Breast epithelium (tissue), 3 donors: Measurements from ENCODE around the gene GPR78.

Experiments
- POLR2A ChIP-seq: fragments of 450-650 bp; IDR thresholded peaks from one replicate; pipeline ENCODE4 v1.6.1; 2016; ENCODE audit warnings: antibody characterized with exemption, mild to moderate bottlenecking, moderate library complexity
- TF ChIP-seq, protein P1 (sequence below), 3 donors: fragments of 450-650 bp; IDR thresholded peaks; one replicate each; pipeline ENCODE4 v1.5.1; 2016 to 2017; ENCODE audit warnings: antibody characterized with exemption in 3 of 3, mild to moderate bottlenecking in 3 of 3, moderate library complexity in 3 of 3

DNA sequence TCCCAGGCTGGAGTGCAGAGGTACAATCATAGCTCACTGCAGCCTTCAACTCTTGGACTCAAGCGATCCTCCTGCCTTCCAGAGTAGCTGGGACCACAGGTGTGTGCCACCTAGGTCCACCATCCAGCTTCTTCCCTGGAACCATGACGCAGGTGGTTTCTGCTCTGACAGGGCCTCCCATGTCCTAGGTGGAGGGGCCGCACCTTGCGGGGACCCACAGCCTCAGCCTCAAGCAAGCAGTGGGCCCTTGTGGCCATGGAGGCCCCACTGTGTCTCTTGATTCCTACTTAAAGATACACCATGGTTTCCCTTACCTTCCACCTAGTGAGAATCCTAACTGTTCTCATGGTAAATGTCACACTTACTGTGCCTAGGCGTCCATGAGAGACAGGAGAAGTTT, 6.9 kb upstream of the GPR78 start:
- TF ChIP-seq, protein P1, sequence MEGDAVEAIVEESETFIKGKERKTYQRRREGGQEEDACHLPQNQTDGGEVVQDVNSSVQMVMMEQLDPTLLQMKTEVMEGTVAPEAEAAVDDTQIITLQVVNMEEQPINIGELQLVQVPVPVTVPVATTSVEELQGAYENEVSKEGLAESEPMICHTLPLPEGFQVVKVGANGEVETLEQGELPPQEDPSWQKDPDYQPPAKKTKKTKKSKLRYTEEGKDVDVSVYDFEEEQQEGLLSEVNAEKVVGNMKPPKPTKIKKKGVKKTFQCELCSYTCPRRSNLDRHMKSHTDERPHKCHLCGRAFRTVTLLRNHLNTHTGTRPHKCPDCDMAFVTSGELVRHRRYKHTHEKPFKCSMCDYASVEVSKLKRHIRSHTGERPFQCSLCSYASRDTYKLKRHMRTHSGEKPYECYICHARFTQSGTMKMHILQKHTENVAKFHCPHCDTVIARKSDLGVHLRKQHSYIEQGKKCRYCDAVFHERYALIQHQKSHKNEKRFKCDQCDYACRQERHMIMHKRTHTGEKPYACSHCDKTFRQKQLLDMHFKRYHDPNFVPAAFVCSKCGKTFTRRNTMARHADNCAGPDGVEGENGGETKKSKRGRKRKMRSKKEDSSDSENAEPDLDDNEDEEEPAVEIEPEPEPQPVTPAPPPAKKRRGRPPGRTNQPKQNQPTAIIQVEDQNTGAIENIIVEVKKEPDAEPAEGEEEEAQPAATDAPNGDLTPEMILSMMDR (IDR thresholded peaks at IDR 0.05), result no peak
- TF ChIP-seq POLR2A, result no peak
